Pancreas (tissue), 10 donors: Measurements from ENCODE around the gene TMEM135. TPM values are rescaled to one million over a fixed set of nuclear protein-coding genes. Genes with fewer than 3 reads are reported as not detected.

Experiments
- ATAC-seq, 4 donors: fragments of 200-7000 bp; cut with Tn5 transposase; one replicate each; pipeline versions ENCODE4 v1.8.0 to v1.9.1; 2020; ENCODE audit warnings: mild to moderate bottlenecking in 4 of 4, moderate library complexity in 4 of 4
- DNase-seq, 6 donors: peaks; one replicate each; pipeline ENCODE4 v3.0.0-alpha.2; 2020
- FAIRE-seq: peaks from 2 replicates; lab custom pipeline; 2012; peaks lifted over from hg19 to GRCh38; lab: Jason Lieb, UNC
- H3K27ac ChIP-seq, 4 donors: fragments of 200-600 bp; sonication (generic); 1 replicate in 3 of 4; 2 replicates in 1 of 4; pipeline versions ENCODE4 v1.5.0 to v1.8.0; 2020
- H3K27me3 ChIP-seq, 4 donors: fragments of 200-600 bp; one replicate each; pipeline ENCODE4 v1.8.0; 2021
- H3K36me3 ChIP-seq, 3 donors: fragments of 200-600 bp; sonication (generic) in 1 of 3; one replicate each; pipeline versions ENCODE4 v1.5.0 to v1.8.0; 2020 to 2021
- H3K4me1 ChIP-seq, 3 donors: fragments of 200-600 bp; one replicate each; pipeline ENCODE4 v1.8.0; 2021
- H3K4me3 ChIP-seq, 4 donors: fragments of 200-600 bp; sonication (generic) in 2 of 4; one replicate each; pipeline versions ENCODE4 v1.5.0 to v1.8.0; 2020 to 2021
- H3K9me3 ChIP-seq, 4 donors: fragments of 200-600 bp; one replicate each; pipeline ENCODE4 v1.8.0; 2021
- CTCF ChIP-seq, 4 donors: fragments of 200-600 bp; sonication (generic) in 3 of 4; IDR thresholded peaks; one replicate each; pipeline versions ENCODE4 v1.5.0 to v1.8.0; 2021; ENCODE audit warnings: antibody characterized with exemption in 4 of 4
- WGBS, 2 donors: extraction: QIAGEN DNeasy Blood & Tissue Kit; methylation state at CpG; one replicate each; pipeline ENCODE4 v1.1.7; 2013; 5-methylcytosine and 5-hydroxymethylcytosine counted together
- intact Hi-C, 3 donors: fragments of 100-400 bp; cut with DNase I; formaldehyde crosslinking; loops; one replicate each; pipeline versions ENCODE4 v1.11.1 to v1.14.2; 2022
- polyA plus RNA-seq, 2 donors: library from polyadenylated mRNA; stranded (reverse); fragments of 200-250 nt; gene quantifications; one replicate each; pipeline ENCODE4 v1.2.3, GENCODE V29; 2013
- total RNA-seq, 6 donors: library from RNA; stranded (reverse); fragmentation: NEBNext Ultra II Directional in 4 of 6; extraction: Animal tissue kit (Norgen Biotek cat#: 25700) in 4 of 6; gene quantifications; one replicate each; pipeline versions ENCODE4 v1.2.1 to v1.2.4, GENCODE V29; 2021 to 2023
- donor health status: healthy with polysubstance abuse.
- donor health status: DM: no; HTN: no; CAD: no; lungs with moderate emphysema.
- donor health status: DM: no; HTN: no; CAD: no.
- donor health status: control.
- donor health status: control.
- donor health status: Bipolar disorder and iron deficiency.
- donor health status: DM: yes; HTN: yes; CAD: no.
- donor health status: DM: no; HTN: no; CAD: no.
- donor health status: DM: no; HTN: no; CAD: no.
- donor health status: DM: yes; HTN: yes; CAD: no.

Gene TMEM135
- total and polyA plus RNA-seq, 8 donors, result 2.6 to 10.1 (median 8.0) TPM

- Histone ChIP-seq H3K9me3 (no peaks in the 10 kb centered on the region), H3K36me3 (no peaks in the 10 kb centered on the region), H3K27me3 (no peaks in the 10 kb centered on the region), H3K4me3 (no peak overlapping the region), H3K27ac (no peak overlapping the region), H3K4me1 (peaks cover 0 to 19% (median 11%) of the 10 kb centered on the region in 3 donors)
- FAIRE-seq (no peak), DNase-seq (no peak), ATAC-seq (no peak)
- TF ChIP-seq CTCF (IDR thresholded peaks at IDR 0.05), result no peak
- intact Hi-C loops, result no loop called here
Measured at GRCh38 chr11:87174870-87175269, 137.1 kb downstream of the TMEM135 start.

GRCh38 chr11:87176044-87176443 lies 138.3 kb downstream of the TMEM135 start:
- ATAC-seq, result no peak
- 90 to 93% methylated on average over 2 of the region's 2 CpGs for WGBS, 2 donors
- Histone ChIP-seq H3K27me3 (no peaks in the 10 kb centered on the region), H3K4me1 (peaks cover 0 to 19% (median 11%) of the 10 kb centered on the region in 3 donors), H3K36me3 (no peaks in the 10 kb centered on the region), H3K4me3 (no peak overlapping the region), H3K27ac (no peak overlapping the region), H3K9me3 (no peaks in the 10 kb centered on the region)
- no peak for FAIRE-seq
- no peak for TF ChIP-seq CTCF (IDR thresholded peaks at IDR 0.05)
- no peak for DNase-seq
- intact Hi-C loops, result no loop called here

GRCh38 chr11:87179621-87180020 lies 141.9 kb downstream of the TMEM135 start:
- WGBS, 2 donors, result 89 to 97% methylated on average over 1 of the region's 1 CpG
- H3K9me3 ChIP-seq, result no peaks in the 10 kb centered on the region
- H3K4me3 ChIP-seq, result no peak overlapping the region
- no peak for TF ChIP-seq CTCF (IDR thresholded peaks at IDR 0.05)
- intact Hi-C loops, result no loop called here
- ATAC-seq (no peak), FAIRE-seq (no peak), DNase-seq (no peak)
- peaks cover 0 to 3% (median 0%) of the 10 kb centered on the region in 3 donors for H3K4me1 ChIP-seq
- H3K36me3 ChIP-seq, result no peaks in the 10 kb centered on the region
- no peaks in the 10 kb centered on the region for H3K27me3 ChIP-seq
- H3K27ac ChIP-seq, result no peak overlapping the region

GRCh38 chr11:87180742-87181141 lies 143.0 kb downstream of the TMEM135 start:
- H3K27me3 ChIP-seq, result no peaks in the 10 kb centered on the region
- TF ChIP-seq CTCF (IDR thresholded peaks at IDR 0.05), result no peak
- WGBS, 2 donors, result 37 to 55% methylated on average over 2 of the region's 2 CpGs
- no peaks in the 10 kb centered on the region for H3K9me3 ChIP-seq
- DNase-seq (no peak), ATAC-seq (no peak), FAIRE-seq (no peak)
- H3K27ac ChIP-seq, result no peak overlapping the region
- no peaks in the 10 kb centered on the region for H3K4me1 ChIP-seq
- no peaks in the 10 kb centered on the region for H3K36me3 ChIP-seq
- intact Hi-C loops, result no loop called here
- H3K4me3 ChIP-seq, result no peak overlapping the region

GRCh38 chr11:87181143-87181542 lies 143.4 kb downstream of the TMEM135 start:
- FAIRE-seq (no peak), ATAC-seq (no peak), DNase-seq (no peak)
- Histone ChIP-seq H3K27ac (no peak overlapping the region), H3K4me1 (no peaks in the 10 kb centered on the region), H3K4me3 (no peak overlapping the region), H3K36me3 (no peaks in the 10 kb centered on the region), H3K9me3 (no peaks in the 10 kb centered on the region), H3K27me3 (no peaks in the 10 kb centered on the region)
- intact Hi-C loops, result no loop called here
- no peak for TF ChIP-seq CTCF (IDR thresholded peaks at IDR 0.05)
- WGBS, 2 donors, result 74 to 83% methylated on average over 3 of the region's 3 CpGs
